ENCODE results near the gene NEK10. TPM values are rescaled to one million over a fixed set of nuclear protein-coding genes. Genes with fewer than 3 reads are reported as not detected.

Gene NEK10
- total RNA-seq, 4 donors from 2014 or later = 0.29 to 12.4 (median 0.61) TPM

DNA sequence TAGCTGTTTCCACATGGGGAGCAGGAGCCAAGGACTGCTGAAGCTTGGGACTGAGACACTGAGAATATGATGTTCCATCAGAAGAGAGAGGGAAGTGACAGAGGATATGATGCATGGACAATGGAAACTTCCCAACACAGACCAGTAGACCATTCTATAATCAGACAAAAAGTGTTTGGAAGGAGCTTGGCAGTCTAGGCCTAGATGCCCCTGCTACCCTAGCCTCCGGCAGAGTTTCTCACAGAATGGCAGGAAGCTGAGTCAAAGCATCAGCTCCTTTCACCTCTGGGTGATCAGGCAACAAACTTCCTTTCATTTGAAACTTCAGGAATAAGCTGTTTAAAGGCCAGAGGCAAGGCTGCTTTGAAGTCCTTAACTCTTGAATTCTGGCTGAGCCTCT lies 222.0 kb downstream of the NEK10 start:
- H3K4me3 ChIP-seq = no peak overlapping the region
- no peak overlapping the region for H3K27ac ChIP-seq
- WGBS, 2 donors = 57 to 80% methylated on average over 1 of the region's 1 CpG
- H3K9me3 ChIP-seq = no peaks in the 10 kb centered on the region
- no peak for DNase-seq
- H3K36me3 ChIP-seq = no peaks in the 10 kb centered on the region
- TF ChIP-seq, protein P1, sequence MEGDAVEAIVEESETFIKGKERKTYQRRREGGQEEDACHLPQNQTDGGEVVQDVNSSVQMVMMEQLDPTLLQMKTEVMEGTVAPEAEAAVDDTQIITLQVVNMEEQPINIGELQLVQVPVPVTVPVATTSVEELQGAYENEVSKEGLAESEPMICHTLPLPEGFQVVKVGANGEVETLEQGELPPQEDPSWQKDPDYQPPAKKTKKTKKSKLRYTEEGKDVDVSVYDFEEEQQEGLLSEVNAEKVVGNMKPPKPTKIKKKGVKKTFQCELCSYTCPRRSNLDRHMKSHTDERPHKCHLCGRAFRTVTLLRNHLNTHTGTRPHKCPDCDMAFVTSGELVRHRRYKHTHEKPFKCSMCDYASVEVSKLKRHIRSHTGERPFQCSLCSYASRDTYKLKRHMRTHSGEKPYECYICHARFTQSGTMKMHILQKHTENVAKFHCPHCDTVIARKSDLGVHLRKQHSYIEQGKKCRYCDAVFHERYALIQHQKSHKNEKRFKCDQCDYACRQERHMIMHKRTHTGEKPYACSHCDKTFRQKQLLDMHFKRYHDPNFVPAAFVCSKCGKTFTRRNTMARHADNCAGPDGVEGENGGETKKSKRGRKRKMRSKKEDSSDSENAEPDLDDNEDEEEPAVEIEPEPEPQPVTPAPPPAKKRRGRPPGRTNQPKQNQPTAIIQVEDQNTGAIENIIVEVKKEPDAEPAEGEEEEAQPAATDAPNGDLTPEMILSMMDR (IDR thresholded peaks at IDR 0.05) = no peak
- TF ChIP-seq POLR2A (IDR thresholded peaks at IDR 0.05) = no peak
- H3K27me3 ChIP-seq = no peaks in the 10 kb centered on the region
- H3K4me1 ChIP-seq = no peaks in the 10 kb centered on the region
- intact Hi-C loops (cut with DNase I) = no loop called here

DNA sequence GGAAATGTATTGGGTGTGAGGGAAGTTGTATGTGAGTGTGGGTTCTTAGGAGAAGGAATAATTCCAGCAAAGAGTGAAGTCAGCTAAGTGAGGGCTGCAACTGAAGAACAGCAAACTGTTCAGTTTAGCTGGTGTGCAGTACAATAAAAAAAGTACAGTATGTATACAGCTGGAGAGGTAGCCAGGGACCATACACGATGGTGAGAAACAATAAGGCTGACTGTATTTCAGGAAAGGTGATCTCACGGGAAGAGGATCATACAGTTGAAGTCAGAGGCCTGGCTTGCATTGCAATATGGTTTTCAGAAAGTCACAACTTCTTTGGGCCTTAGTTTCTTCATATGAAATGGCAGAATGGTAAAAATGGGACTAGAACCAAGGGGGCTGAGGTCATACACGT lies 222.4 kb downstream of the NEK10 start:
- TF ChIP-seq, protein P1 (IDR thresholded peaks at IDR 0.05) = no peak
- no peak for TF ChIP-seq POLR2A (IDR thresholded peaks at IDR 0.05)
- DNase-seq = no peak
- WGBS, 2 donors = 51 to 72% methylated on average over 3 of the region's 3 CpGs
- H3K27me3 ChIP-seq = no peaks in the 10 kb centered on the region
- H3K27ac ChIP-seq = no peak overlapping the region
- no peaks in the 10 kb centered on the region for H3K36me3 ChIP-seq
- intact Hi-C loops (cut with DNase I) = no loop called here
- H3K4me1 ChIP-seq = no peaks in the 10 kb centered on the region
- H3K9me3 ChIP-seq = no peaks in the 10 kb centered on the region
- no peak overlapping the region for H3K4me3 ChIP-seq

DNA sequence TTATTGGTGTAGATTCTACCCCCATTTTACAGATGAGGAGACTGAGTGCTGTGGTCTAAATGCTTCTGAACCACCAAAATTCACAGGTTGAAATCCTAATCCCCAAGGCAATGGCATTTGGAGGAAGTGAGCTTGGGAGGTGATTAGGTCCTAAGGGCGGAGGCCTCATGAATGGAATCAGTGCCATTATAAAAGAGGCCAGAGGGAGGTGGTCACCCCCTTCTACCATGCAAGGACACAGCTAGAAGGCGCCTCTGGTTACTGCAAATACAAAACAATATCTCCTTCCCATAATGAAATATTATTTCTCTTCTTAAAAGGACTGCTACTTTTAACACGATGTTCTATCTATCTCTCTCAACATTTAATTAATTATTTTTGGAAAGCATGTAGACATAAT lies 223.5 kb downstream of the NEK10 start:
- WGBS, 2 donors = 89 to 90% methylated on average over 3 of the region's 3 CpGs
- Histone ChIP-seq H3K4me3 (no peak overlapping the region), H3K27me3 (no peaks in the 10 kb centered on the region), H3K36me3 (no peaks in the 10 kb centered on the region), H3K27ac (no peak overlapping the region), H3K9me3 (peaks cover 0 to 2% (median 0%) of the 10 kb centered on the region in 3 donors), H3K4me1 (no peaks in the 10 kb centered on the region)
- intact Hi-C loops (cut with DNase I) = no loop called here
- DNase-seq = no peak
- TF ChIP-seq, protein P1 (IDR thresholded peaks at IDR 0.05) = no peak
- TF ChIP-seq POLR2A (IDR thresholded peaks at IDR 0.05) = no peak

DNA sequence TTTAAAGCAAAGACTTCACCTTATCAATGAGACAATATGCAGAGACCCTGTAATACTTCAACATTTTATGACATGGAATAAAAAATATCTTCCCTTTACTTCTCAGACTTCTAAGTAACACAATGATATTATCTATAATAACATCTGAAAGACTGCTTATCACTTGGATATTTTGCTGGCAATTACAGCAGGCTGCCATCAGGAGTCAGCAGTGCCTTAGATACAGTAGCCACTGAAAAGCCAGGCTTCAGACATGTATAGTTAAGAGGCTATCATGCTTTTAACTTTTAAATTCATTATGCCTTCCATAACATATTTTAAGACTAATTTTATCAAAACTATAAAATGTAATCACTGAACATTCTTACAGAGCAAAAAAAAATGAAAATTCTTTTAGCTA lies 227.5 kb downstream of the NEK10 start:
- DNase-seq = no peak
- no peak overlapping the region for H3K27ac ChIP-seq
- no peak overlapping the region for H3K4me3 ChIP-seq
- peaks cover 0 to 2% (median 0%) of the 10 kb centered on the region in 3 donors for H3K9me3 ChIP-seq
- no peaks in the 10 kb centered on the region for H3K27me3 ChIP-seq
- H3K4me1 ChIP-seq = peaks cover 0 to 14% (median 0%) of the 10 kb centered on the region in 3 donors
- H3K36me3 ChIP-seq = no peaks in the 10 kb centered on the region
- intact Hi-C loops (cut with DNase I) = no loop called here
- TF ChIP-seq POLR2A (IDR thresholded peaks at IDR 0.05) = no peak
- TF ChIP-seq, protein P1 (IDR thresholded peaks at IDR 0.05) = peak in 1 of 6 experiments; percentile 34

DNA sequence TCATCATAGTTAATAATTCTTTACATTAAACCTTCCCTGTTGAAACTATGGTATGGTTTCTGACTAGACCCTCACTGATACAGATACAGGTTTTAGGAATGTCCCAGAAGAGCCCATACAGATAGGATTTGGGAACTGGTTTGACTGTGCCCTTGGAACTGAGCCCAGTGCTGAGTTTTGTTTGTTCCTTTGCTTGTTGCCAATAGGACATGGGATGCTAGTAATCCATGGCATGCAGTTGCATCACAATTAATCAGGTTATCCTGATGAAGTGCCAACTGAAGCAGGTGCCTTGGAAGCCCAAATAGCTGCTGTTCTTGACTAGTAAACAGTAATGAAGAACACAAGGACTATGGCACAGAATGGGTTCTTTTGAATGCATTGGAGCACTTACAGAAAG lies 230.6 kb downstream of the NEK10 start:
- Histone ChIP-seq H3K4me1 (peaks cover 0 to 24% (median 0%) of the 10 kb centered on the region in 3 donors), H3K27me3 (no peaks in the 10 kb centered on the region), H3K36me3 (no peaks in the 10 kb centered on the region), H3K9me3 (peaks cover 0 to 2% (median 0%) of the 10 kb centered on the region in 3 donors), H3K27ac (no peak overlapping the region), H3K4me3 (no peak overlapping the region)
- TF ChIP-seq, protein P1 (IDR thresholded peaks at IDR 0.05) = no peak
- TF ChIP-seq POLR2A (IDR thresholded peaks at IDR 0.05) = no peak
- intact Hi-C loops (cut with DNase I) = loop anchor here (10.0 kb wide), 1 partner anchor 136 kb away; no protein-coding TSS in a partner anchor
- no peak for DNase-seq
